GM18511 (cell line): ENCODE measurements around the gene OSBPL6.
"Not testable (repeated sequence)": the region's sequence is repeated elsewhere in the genome, so short reads cannot be mapped to it uniquely, and the experiment has no call there.

Experiments
- ATAC-seq: cut with Tn5 transposase; IDR thresholded peaks from one replicate; pipeline ENCODE4 v1.9.1; 2021; ENCODE audit warnings: mild to moderate bottlenecking, moderate library complexity; ENCODE audit not compliant: unreplicated experiment

The OSBPL6 gene

DNA sequence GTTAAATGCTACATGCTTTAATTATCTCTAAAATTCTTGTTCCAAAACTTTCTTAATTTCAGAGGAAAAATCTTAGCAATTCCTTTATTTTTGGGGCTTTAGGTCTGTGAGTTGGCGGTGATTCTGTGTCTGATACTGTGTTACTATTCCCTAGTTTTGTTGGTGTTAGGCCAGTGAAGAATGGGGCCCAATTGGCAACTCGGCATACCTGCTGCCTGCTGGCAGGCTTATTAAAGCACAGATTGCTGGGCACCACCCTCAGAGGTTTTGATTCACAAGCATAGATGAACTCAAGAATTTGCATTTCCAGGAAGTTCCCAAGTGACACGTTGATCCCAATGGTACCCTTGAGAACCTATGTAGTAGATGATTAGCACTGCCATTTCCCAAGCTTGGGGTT is 101.6 kb downstream of the OSBPL6 start:
- no peak for ATAC-seq

DNA sequence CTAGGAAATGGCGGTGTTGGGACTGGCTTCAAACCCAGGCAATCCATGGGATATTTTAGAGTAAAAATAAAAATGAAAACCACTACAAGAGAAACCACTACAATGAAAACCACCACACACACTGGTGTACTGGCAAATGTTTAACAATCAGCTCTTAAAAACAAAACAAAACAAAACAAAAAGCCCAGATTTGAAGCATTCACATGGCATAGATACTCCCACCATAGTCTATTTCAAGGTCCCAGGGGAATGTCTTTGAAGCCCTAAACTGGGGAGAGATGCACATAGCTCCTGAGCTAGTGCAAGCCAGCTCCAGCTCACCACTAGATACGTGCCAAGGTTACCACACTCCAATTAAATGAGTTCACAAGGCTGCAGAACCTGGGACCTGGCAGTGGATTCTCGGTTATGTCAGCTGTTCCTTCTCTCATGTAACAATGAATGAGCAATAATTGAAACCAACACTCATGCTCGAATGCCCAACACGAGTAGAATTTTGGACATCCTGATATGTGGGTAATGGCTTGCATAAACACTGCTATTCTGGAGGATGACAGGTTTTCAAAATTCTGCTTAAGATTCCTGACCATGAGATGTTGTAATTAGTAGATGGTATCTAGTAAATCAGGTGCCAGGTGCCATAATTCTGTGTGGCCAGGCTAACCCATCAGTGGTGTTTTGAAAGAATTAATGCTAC is 102.2 kb downstream of the OSBPL6 start:
- no peak for ATAC-seq

DNA sequence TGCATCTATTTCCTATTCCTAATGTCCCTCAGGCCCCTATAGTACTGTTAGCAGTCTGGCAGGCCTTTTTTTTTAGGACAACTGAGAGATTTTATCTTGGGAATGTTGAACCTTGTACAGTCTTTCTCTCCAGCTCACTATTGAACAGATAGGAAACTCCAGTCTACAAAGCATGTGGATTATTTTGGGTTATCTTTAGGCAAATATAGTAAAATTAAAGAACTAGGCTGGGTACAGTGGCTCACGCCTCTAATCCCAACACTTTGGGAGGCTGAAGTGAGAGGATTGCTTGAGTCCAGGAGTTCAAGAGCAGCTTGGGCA is 102.7 kb downstream of the OSBPL6 start:
- ATAC-seq: no peak

DNA sequence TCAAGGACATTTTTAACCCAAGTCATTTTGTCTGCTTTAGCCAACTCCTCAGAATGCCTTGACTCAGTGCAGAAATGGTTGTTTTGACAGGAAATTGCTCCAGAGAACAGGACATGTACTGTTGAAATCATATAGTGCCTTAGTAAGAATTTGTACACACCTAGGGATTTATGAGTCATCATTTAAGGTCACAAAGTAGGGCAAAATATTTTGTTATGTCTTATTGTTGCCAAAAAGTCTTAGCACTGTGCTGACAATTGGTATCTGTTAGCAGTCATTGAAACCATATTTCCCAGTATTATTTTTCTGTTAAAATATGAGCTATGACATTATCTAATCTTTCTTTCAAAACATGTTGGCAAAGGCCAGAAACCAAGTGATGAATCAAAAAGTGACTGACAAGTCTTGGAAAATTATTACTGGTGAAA is 104.5 kb downstream of the OSBPL6 start:
- no peak for ATAC-seq

DNA sequence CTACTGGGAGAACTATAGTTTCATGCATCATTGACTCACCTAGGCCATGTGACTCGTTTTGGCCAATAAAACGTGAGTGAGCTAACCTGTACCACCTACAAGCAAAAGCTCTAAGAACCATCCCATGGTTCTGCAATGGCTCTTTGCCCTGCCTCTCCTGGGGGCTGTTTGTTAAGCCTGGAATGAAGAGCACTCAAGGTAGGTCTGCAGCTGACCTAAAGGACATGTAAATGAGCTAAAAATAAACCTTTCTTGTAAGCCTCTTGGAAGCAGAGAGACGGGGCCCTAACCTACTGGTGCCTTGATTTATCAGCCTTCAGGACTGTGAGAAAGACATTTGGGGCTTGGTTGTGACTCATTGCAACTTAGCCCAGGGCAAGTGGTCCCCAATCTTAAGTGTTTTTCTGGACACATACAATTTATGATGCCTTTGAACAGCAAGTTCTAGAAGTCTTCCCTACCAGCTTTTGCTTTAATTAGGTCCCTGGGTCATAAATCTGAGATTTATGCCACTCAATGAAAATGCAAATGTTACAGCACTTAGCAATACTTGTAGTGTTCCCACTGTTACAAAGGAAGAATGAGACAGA is 107.4 kb downstream of the OSBPL6 start:
- ATAC-seq: no peak

- ATAC-seq: no peak
Observed at GRCh38 chr2:178304333-178304732, 110.0 kb downstream of the OSBPL6 start.

GRCh38 chr2:178306352-178307073 is 112.2 kb downstream of the OSBPL6 start:
- peak; percentile 98 for ATAC-seq

- ATAC-seq: no peak
Observed at GRCh38 chr2:178307650-178308049, 113.3 kb downstream of the OSBPL6 start.

DNA sequence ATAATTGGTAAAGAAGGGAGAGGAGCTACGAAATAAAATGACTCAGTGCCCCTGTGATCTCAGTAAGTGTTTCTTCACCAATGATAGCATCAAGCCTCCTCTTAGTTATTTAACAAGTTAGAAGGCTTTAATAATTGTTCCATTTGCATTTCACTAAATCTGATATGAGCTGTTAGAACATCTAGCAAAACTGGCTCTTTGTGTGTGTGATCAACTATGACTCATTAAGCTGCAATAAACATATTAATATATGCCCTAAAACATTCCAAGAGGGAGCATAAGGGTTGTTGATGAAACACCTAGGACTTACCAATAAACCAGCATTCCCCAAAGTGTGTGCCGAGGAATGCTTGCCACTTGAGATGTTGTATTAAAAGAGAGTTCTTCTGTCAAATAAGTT is 115.2 kb downstream of the OSBPL6 start:
- ATAC-seq: no peak

DNA sequence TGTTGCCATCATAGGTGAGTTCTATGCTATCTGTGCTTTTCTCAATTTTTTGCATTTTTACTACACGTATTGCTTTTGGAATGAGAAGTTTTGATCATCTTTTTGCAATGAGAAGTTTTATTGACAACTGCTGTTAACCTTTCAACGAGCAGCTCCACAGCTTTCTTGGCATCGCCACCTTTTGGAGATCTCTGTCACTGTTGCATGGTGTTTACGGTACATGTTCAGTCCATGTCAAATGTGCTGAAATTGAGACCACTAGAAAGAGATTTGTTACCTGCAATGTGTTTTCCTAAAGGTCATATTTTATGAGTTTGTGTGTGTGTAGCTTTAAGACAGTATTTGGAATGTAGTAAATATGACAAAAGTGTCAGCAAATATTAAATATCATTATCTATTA is 120.8 kb downstream of the OSBPL6 start:
- ATAC-seq: no peak

DNA sequence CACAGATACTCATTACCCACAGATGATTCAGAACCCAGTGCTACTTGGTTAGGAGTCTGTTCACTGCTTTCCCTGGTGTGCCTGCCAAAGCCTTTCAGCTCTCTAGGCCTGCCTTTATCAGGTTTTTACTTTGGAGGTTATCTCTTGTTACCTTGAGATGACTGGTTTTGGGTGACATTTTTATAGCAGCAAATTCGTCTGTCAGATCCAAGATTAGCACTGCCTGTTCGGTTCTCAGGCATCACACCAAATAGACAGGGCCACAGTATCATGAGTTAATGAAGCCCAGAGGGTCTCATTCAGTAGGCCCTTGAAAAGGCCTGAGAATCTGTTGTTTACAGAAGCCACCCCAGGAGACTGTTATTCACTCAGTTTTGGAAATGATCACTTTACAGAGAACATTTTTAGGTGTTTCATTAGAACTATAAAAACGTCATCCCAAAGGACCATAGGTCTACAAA is 121.2 kb downstream of the OSBPL6 start:
- no peak for ATAC-seq

DNA sequence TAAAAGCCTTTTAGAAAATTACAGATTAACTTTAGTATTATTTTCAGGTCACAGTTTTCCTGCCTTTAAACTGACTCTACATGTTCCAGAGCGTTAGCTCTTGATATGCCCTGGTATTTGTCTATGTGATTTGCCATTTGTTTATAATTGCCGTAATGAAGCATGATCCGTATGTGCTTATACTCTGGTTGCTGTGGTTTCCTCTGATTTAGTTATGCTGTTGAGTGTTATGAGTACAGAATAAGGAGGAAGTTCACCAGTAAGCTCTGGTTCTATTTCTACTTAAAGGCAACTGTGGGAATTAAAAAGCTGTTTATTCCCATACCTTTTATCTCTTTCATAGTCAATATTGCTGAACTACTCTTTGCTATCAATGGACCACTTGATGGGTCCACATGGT is 123.5 kb downstream of the OSBPL6 start:
- ATAC-seq: no peak

DNA sequence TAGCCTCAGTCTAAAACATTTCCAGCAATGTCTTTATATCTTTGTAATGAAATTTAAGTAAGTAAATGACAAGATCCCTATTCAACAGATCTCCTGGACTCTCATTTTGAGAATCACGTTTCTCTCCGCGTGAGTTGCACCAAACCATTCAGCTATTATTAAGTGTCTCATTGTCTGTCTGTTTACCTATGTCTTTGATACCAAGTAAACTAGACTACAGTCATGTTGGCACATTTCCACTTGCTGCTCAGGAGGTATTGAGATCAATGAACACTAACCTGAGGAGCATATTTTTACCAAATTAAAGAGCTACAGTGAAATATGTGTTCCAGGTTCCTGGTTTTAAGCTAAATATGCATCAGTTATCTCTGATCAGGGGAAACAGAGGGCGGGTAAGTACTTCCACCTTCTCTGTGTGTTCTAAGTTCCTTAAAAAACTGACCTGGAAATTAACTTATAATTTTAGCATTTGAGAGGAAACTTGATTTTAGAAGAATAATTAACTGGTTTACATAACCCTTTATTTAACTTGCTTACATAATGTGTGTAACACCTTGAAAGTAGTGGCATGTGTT is 125.8 kb downstream of the OSBPL6 start:
- no peak for ATAC-seq

GRCh38 chr2:178322068-178322467 is 127.8 kb downstream of the OSBPL6 start:
- no peak for ATAC-seq

DNA sequence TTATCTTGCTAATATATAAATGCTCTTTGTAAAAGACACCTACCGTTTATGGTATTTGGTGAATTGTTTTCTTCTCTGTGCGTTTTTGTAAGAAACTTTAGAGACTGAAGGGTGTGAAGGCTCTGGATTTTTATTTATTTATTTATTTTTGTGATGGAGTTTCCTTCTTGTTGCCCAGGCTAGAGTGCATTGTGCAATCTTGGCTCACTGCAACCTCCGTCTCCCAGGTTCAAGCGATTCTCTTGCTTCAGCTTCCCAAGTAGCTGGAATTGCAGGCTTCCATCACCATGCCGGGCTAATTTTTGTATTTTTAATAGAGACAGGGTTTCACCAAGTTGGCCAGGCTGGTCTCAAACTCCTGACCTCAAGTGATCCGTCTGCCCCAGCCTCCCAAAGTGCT is 129.0 kb downstream of the OSBPL6 start:
- ATAC-seq: not testable (repeated sequence)

- no peak for ATAC-seq
Observed at GRCh38 chr2:178324077-178324476, 129.8 kb downstream of the OSBPL6 start.

DNA sequence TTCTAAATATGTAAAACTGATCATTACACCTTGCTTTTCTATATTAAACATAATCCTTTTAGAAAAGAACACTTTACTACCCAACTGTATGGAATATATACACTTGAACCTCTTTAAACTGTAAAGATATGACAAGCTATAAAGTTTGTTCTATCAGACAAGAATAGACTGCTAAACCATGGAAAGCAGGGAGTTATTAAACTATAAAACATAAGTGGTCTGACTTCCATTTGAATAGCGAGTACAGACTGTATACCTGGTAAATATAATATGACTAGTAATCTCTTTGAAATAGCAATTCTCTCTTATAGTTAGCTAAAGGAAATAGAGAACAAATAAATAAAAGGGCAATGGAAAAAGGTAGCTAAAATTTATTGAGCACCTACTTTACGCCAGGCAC is 131.0 kb downstream of the OSBPL6 start:
- no peak for ATAC-seq

- no peak for ATAC-seq
Observed at GRCh38 chr2:178327516-178327915, 133.2 kb downstream of the OSBPL6 start.

DNA sequence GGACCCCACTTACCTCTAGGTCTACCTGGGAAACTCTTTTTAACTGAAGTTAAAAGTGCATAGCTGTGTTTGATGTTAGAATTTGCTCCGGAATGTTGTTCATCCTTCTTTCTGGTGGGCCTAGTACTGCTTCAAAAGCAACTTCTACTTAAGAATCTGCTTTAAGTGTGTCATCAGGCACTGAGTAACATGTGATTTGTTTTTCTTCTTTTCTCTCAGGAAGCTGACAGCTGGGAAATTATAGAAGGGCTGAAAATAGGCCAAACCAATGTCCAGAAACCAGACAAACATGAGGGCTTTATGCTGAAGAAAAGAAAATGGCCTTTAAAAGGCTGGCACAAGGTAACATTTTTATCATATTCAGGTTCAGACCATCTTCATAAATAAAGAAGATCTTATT is 133.7 kb downstream of the OSBPL6 start:
- no peak for ATAC-seq

DNA sequence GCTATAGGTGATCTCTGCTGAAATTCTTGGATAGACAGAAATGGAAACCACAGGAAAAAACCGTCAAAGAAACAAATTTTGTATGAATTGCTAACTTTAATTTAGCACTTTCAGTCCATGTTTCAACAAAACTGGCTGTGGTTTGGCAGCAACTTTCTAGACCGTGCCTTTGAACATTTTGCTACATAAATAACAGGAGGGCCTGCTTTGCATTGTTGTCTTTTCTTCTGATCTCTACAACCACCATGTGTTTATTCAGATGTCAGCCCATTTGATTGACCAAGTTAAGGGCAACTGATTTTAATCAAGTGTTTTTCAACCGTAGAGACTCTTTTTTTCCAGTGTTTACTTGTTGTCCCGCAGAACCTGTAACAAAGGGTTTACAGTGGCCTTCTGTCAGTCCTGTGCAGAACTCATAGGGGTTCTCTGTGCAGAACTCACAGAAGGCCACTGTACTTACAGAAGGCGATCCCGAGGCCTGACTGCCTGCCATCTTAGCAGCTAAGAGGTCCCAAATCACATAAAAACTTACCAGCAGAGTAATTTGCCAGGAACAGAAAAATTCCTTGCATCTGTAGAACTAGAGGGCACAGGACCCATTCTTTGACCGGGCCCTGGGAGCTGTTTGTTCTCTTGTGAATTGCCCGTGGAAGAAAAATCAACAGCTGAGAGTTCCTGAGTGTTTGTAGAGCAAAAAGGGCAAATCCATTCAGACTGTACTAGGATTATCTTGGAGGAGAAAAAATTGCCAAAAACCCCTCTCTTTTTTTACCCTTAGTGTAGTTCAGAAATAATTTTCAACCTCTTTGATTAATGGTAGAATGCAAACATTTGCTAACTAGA is 136.1 kb downstream of the OSBPL6 start:
- ATAC-seq: no peak
